GM19351 (cell line): ENCODE measurements around the gene MFSD11.
"Not testable (repeated sequence)": the region's sequence is repeated elsewhere in the genome, so short reads cannot be mapped to it uniquely, and the experiment has no call there.

Source experiments
- ATAC-seq: cut with Tn5 transposase; IDR thresholded peaks from one replicate; pipeline ENCODE4 v1.9.1; 2021; ENCODE audit warnings: mild to moderate bottlenecking, moderate library complexity; ENCODE audit not compliant: unreplicated experiment

MFSD11 gene

GRCh38 chr17:76737676-76738467 is at the start of gene MFSD11:
MFSD11 (plus strand) TSS chr17:76738119; CDS start chr17:76738353, 234 bp downstream.
- ATAC-seq, result peak; percentile 64

- no peak for ATAC-seq
Measured at GRCh38 chr17:76688165-76688622, 49.7 kb upstream of the MFSD11 start.

GRCh38 chr17:76689859-76690258 is 48.1 kb upstream of the MFSD11 start:
- ATAC-seq, result no peak

GRCh38 chr17:76690596-76691280 is 47.2 kb upstream of the MFSD11 start:
- ATAC-seq, result no peak

- no peak for ATAC-seq
Measured at GRCh38 chr17:76691379-76692191, 46.3 kb upstream of the MFSD11 start.

GRCh38 chr17:76695059-76695831 is 42.7 kb upstream of the MFSD11 start:
- no peak for ATAC-seq

GRCh38 chr17:76696763-76697701 is 40.9 kb upstream of the MFSD11 start:
- no peak for ATAC-seq

- ATAC-seq, result no peak
Measured at GRCh38 chr17:76697702-76698465, 40.0 kb upstream of the MFSD11 start.

GRCh38 chr17:76698466-76698977 is 39.4 kb upstream of the MFSD11 start:
- ATAC-seq, result not testable (repeated sequence)

- ATAC-seq, result no peak
Measured at GRCh38 chr17:76700270-76700616, 37.7 kb upstream of the MFSD11 start.

GRCh38 chr17:76700617-76701470 is 37.1 kb upstream of the MFSD11 start:
- ATAC-seq, result no peak

GRCh38 chr17:76701471-76701967 is 36.4 kb upstream of the MFSD11 start:
- no peak for ATAC-seq

GRCh38 chr17:76702076-76702475 is 35.8 kb upstream of the MFSD11 start:
- no peak for ATAC-seq

GRCh38 chr17:76702941-76703637 is 34.8 kb upstream of the MFSD11 start:
- ATAC-seq, result no peak

- no peak for ATAC-seq
Measured at GRCh38 chr17:76704805-76705204, 33.1 kb upstream of the MFSD11 start.

- ATAC-seq, result no peak
Measured at GRCh38 chr17:76706817-76707216, 31.1 kb upstream of the MFSD11 start.
